GM19043 (cell line): ENCODE measurements around the gene CAMSAP2.
A peak's percentile ranks its signal among the peaks of the same experiment; 100 is the strongest.

ENCODE experiments used
- ATAC-seq: cut with Tn5 transposase; IDR thresholded peaks from one replicate; pipeline ENCODE4 v1.9.1; 2021; ENCODE audit warnings: low read depth; ENCODE audit not compliant: unreplicated experiment

The CAMSAP2 gene

GRCh38 chr1:200836213-200836612 lies 97.5 kb downstream of the CAMSAP2 start:
- ATAC-seq = no peak

- no peak for ATAC-seq
Observed at GRCh38 chr1:200837931-200838571, 99.4 kb downstream of the CAMSAP2 start.

GRCh38 chr1:200838676-200839445 lies 100.2 kb downstream of the CAMSAP2 start:
- ATAC-seq = no peak

- ATAC-seq = no peak
Observed at GRCh38 chr1:200845360-200845759, 106.7 kb downstream of the CAMSAP2 start.

- no peak for ATAC-seq
Observed at GRCh38 chr1:200846398-200846797, 107.7 kb downstream of the CAMSAP2 start.

GRCh38 chr1:200849430-200849829 lies 110.7 kb downstream of the CAMSAP2 start:
- ATAC-seq = no peak

- ATAC-seq = no peak
Observed at GRCh38 chr1:200850554-200850953, 111.9 kb downstream of the CAMSAP2 start.

- ATAC-seq = no peak
Observed at GRCh38 chr1:200856716-200857357, 118.1 kb downstream of the CAMSAP2 start.

- no peak for ATAC-seq
Observed at GRCh38 chr1:200857804-200858203, 119.1 kb downstream of the CAMSAP2 start.

- ATAC-seq = no peak
Observed at GRCh38 chr1:200861937-200862647, 123.4 kb downstream of the CAMSAP2 start.

- ATAC-seq = no peak
Observed at GRCh38 chr1:200862713-200863415, 124.2 kb downstream of the CAMSAP2 start.

GRCh38 chr1:200866116-200866515 lies 127.4 kb downstream of the CAMSAP2 start:
- no peak for ATAC-seq

GRCh38 chr1:200866521-200866920 lies 127.8 kb downstream of the CAMSAP2 start:
- peak; percentile 81 for ATAC-seq

GRCh38 chr1:200867018-200867811 lies 128.5 kb downstream of the CAMSAP2 start:
- no peak for ATAC-seq

GRCh38 chr1:200869376-200869752 lies 130.7 kb downstream of the CAMSAP2 start:
- ATAC-seq = no peak

GRCh38 chr1:200869753-200870391 lies 131.2 kb downstream of the CAMSAP2 start:
- ATAC-seq = peak; percentile 38

- no peak for ATAC-seq
Observed at GRCh38 chr1:200872446-200873115, 133.9 kb downstream of the CAMSAP2 start, which contains the start of gene GPR25. Gene GPR25, plus strand, starts transcription at chr1:200872981. Its CDS starts 57 bp downstream, at chr1:200873038.

- no peak for ATAC-seq
Observed at GRCh38 chr1:200873116-200873670, 134.5 kb downstream of the CAMSAP2 start.
